H9 (cell line): ENCODE results near the gene SLC38A9. TPM values are rescaled to one million over a fixed set of nuclear protein-coding genes. Genes with fewer than 3 reads are reported as not detected.

Experiments
- DNase-seq: peaks from one replicate; pipeline ENCODE4 v3.0.0-alpha.2; 2017
- H2AFZ ChIP-seq: one replicate; pipeline ENCODE4 v1.6.1; 2013; ENCODE audit warnings: mild to moderate bottlenecking, low read length, control low read depth, moderate library complexity
- H2AK5ac ChIP-seq: 2 replicates; pipeline ENCODE4 v1.6.1; 2013; ENCODE audit warnings: low read length, control low read depth, mixed read lengths; ENCODE audit not compliant: insufficient read length
- H2BK120ac ChIP-seq: one replicate; pipeline ENCODE4 v1.6.1; 2013; ENCODE audit warnings: low read depth, mild to moderate bottlenecking, low read length, control low read depth, inconsistent platforms; ENCODE audit not compliant: poor library complexity, severe bottlenecking
- H2BK12ac ChIP-seq: 2 replicates; pipeline ENCODE4 v1.6.1; 2013; ENCODE audit warnings: low read length, control low read depth, mixed read lengths, low read depth; ENCODE audit not compliant: insufficient read length
- H2BK15ac ChIP-seq: 2 replicates; pipeline ENCODE4 v1.6.1; 2013; ENCODE audit warnings: low read depth, low read length, control low read depth
- H2BK20ac ChIP-seq: one replicate; pipeline ENCODE4 v1.6.1; 2013; ENCODE audit warnings: low read depth, mild to moderate bottlenecking, low read length, control low read depth, inconsistent platforms; ENCODE audit not compliant: poor library complexity, severe bottlenecking
- H2BK5ac ChIP-seq: 2 replicates; pipeline ENCODE4 v1.6.1; 2013; ENCODE audit warnings: low read length, control low read depth, mixed read lengths; ENCODE audit not compliant: insufficient read length
- H3K14ac ChIP-seq: 2 replicates; pipeline ENCODE4 v1.6.1; 2013; ENCODE audit warnings: low read length, control low read depth; ENCODE audit not compliant: insufficient read depth
- H3K18ac ChIP-seq: 2 replicates; pipeline ENCODE4 v1.6.1; 2013; ENCODE audit warnings: low read depth, mild to moderate bottlenecking, mixed read lengths, low read length, control low read depth; ENCODE audit not compliant: insufficient read length
- H3K23ac ChIP-seq: 2 replicates; pipeline ENCODE4 v1.6.1; 2013; ENCODE audit warnings: low read length, control low read depth, mixed read lengths, low read depth; ENCODE audit not compliant: insufficient read length
- H3K23me2 ChIP-seq: 2 replicates; pipeline ENCODE4 v1.6.1; 2013; ENCODE audit warnings: low read depth, mild to moderate bottlenecking, mixed read lengths, low read length, control low read depth; ENCODE audit not compliant: insufficient read length, poor library complexity, severe bottlenecking
- H3K27ac ChIP-seq: 2 replicates; pipeline ENCODE4 v1.5.1; 2013; ENCODE audit warnings: low read length, control low read depth, mixed read lengths, low read depth; ENCODE audit not compliant: insufficient read length
- H3K27me3 ChIP-seq: 2 replicates; pipeline ENCODE4 v1.6.1; 2013; ENCODE audit warnings: low read length, control low read depth, inconsistent platforms; ENCODE audit not compliant: insufficient read depth
- H3K4ac ChIP-seq: 2 replicates; pipeline ENCODE4 v1.6.1; 2013; ENCODE audit warnings: low read depth, mild to moderate bottlenecking, control low read depth, inconsistent platforms, low read length, moderate library complexity
- H3K4me1 ChIP-seq: 2 replicates; pipeline ENCODE4 v1.6.1; 2013; ENCODE audit warnings: low read length, control low read depth, inconsistent platforms; ENCODE audit not compliant: insufficient read depth
- H3K4me2 ChIP-seq: 2 replicates; pipeline ENCODE4 v1.6.1; 2013; ENCODE audit warnings: low read length, control low read depth, mixed read lengths; ENCODE audit not compliant: insufficient read length, insufficient read depth
- H3K56ac ChIP-seq: 2 replicates; pipeline ENCODE4 v1.6.1; 2013; ENCODE audit warnings: low read depth, mild to moderate bottlenecking, mixed read lengths, low read length, control low read depth; ENCODE audit not compliant: insufficient read length
- H3K79me1 ChIP-seq: 2 replicates; pipeline ENCODE4 v1.6.1; 2013; ENCODE audit warnings: low read depth, mild to moderate bottlenecking, moderate library complexity, low read length, control low read depth, inconsistent platforms; ENCODE audit not compliant: insufficient read depth, poor library complexity, severe bottlenecking
- H3K79me2 ChIP-seq: 2 replicates; pipeline ENCODE4 v1.6.1; 2013; ENCODE audit warnings: low read length, control low read depth, inconsistent platforms; ENCODE audit not compliant: insufficient read depth
- H3K9ac ChIP-seq: 2 replicates; pipeline ENCODE4 v1.6.1; 2013; ENCODE audit warnings: low read length, control low read depth, mixed read lengths; ENCODE audit not compliant: insufficient read length; ENCODE audit errors: extremely low read depth
- H3K9me3 ChIP-seq: one replicate; pipeline ENCODE4 v1.6.1; 2013; ENCODE audit warnings: low read depth, low read length, inconsistent platforms; ENCODE audit not compliant: control insufficient read depth
- H3T11ph ChIP-seq: one replicate; pipeline ENCODE4 v1.6.1; 2013; ENCODE audit warnings: mild to moderate bottlenecking, low read length, control low read depth, inconsistent platforms
- H4K20me1 ChIP-seq: one replicate; pipeline ENCODE4 v1.6.1; 2013; ENCODE audit not compliant: control insufficient read depth, insufficient read length, insufficient read depth
- H4K5ac ChIP-seq: 2 replicates; pipeline ENCODE4 v1.6.1; 2013; ENCODE audit warnings: low read depth, mild to moderate bottlenecking, mixed read lengths, low read length, control low read depth; ENCODE audit not compliant: insufficient read length
- H4K8ac ChIP-seq: replicated peaks from 2 replicates; pipeline ENCODE4 v1.6.1; 2013; ENCODE audit warnings: low read length, control low read depth, mixed read lengths, low read depth; ENCODE audit not compliant: insufficient read length
- H4K91ac ChIP-seq: 2 replicates; pipeline ENCODE4 v1.6.1; 2013; ENCODE audit warnings: low read depth, mild to moderate bottlenecking, moderate library complexity, mixed read lengths, low read length, control low read depth; ENCODE audit not compliant: insufficient read length
- H3K27ac Mint-ChIP-seq, 3 experiments: 2 replicates in 2 of 3; 3 replicates in 1 of 3; pipeline ENCODE4 v1.8.0; 2020 to 2021; ENCODE audit warnings: mixed read lengths in 3 of 3, mild to moderate bottlenecking in 1 of 3, moderate library complexity in 1 of 3
- H3K27me3 Mint-ChIP-seq: 2 replicates; pipeline ENCODE4 v1.8.0; 2021; ENCODE audit warnings: low read depth, mild to moderate bottlenecking, moderate library complexity, mixed read lengths
- H3K36me3 Mint-ChIP-seq, 3 experiments: 2 replicates in 2 of 3; 3 replicates in 1 of 3; pipeline ENCODE4 v1.8.0; 2020 to 2021; ENCODE audit warnings: low read depth in 3 of 3, mixed read lengths in 3 of 3; ENCODE audit not compliant: insufficient read depth in 1 of 3
- H3K4me1 Mint-ChIP-seq, 2 experiments: 2 replicates each; pipeline ENCODE4 v1.8.0; 2020; ENCODE audit warnings: mixed read lengths in 2 of 2
- H3K4me3 Mint-ChIP-seq, 2 experiments: 2 replicates in 1 of 2; 3 replicates in 1 of 2; pipeline ENCODE4 v1.8.0; 2020 to 2021; ENCODE audit warnings: mild to moderate bottlenecking in 2 of 2, mixed read lengths in 2 of 2, moderate library complexity in 1 of 2
- H3K9me3 Mint-ChIP-seq, 2 experiments: 2 replicates in 1 of 2; 3 replicates in 1 of 2; pipeline ENCODE4 v1.8.0; 2020; ENCODE audit warnings: mild to moderate bottlenecking in 2 of 2, mixed read lengths in 2 of 2, moderate library complexity in 1 of 2
- WGBS: extraction: QIAGEN DNeasy Blood & Tissue Kit; methylation state at CpG from one replicate; pipeline ENCODE4 v1.1.7; 2013; ENCODE audit warnings: missing lambda C conversion rate, low lambda C conversion rate, mixed read lengths; ENCODE audit not compliant: insufficient read length; ENCODE audit errors: extremely low coverage; 5-methylcytosine and 5-hydroxymethylcytosine counted together
- total RNA-seq: library from RNA; stranded (reverse); gene quantifications from 2 replicates; pipeline ENCODE4 v1.2.1, GENCODE V29; 2021
- TF ChIP-seq, protein P1 (sequence below): fragments of 200-600 bp; sonication (generic); conservative IDR thresholded peaks from 3 replicates; pipeline ENCODE4 v1.8.0; 2021; ENCODE audit warnings: antibody characterized with exemption, mild to moderate bottlenecking

Gene SLC38A9
- total RNA-seq, 1 experiment from 2014 or later, result 48.5 TPM

DNA sequence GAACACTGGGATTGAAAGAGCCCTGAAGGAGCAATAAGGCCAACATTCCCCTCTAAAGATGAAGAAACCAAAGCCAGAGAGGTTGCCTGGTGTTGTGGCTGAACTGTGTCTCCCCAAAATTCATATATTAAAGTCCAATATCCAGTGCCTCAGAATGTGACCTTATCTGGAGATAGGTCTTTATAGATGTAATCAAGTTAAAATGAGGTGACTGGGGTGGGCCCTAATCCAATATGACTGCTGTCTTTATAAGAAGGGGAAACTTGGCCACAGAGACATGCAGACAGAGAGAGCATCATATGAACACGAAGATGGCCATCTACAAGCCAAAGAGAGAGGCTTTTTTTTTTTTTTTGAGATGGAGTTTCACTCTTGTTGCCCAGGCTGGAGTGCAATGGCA lies 110.5 kb downstream of the SLC38A9 start:
- H3K27ac Mint-ChIP-seq, result peak overlapping the region in 2 of 3 experiments; percentile 44 to 51; a peak in 1 of 7 replicates
- no peaks in the 10 kb centered on the region for H3K79me1 ChIP-seq
- no peaks in the 10 kb centered on the region for H3K79me2 ChIP-seq
- peaks cover 6% of the 10 kb centered on the region; the same call in 1 of the 2 replicates for H3K4me1 ChIP-seq
- no peak overlapping the region for H3K9ac ChIP-seq
- H3K9me3 ChIP-seq, result no peaks in the 10 kb centered on the region
- no peak overlapping the region for H3K56ac ChIP-seq
- no peak for DNase-seq
- no peaks in the 10 kb centered on the region for H3K27me3 ChIP-seq
- no peak overlapping the region for H2BK120ac ChIP-seq
- no CpG with 5 or more reads among the region's 1 CpG for WGBS
- H3K23me2 ChIP-seq, result no peaks in the 10 kb centered on the region
- peaks cover 40 to 41% of the 10 kb centered on the region in 2 experiments for H3K4me1 Mint-ChIP-seq
- no peak overlapping the region for H4K8ac ChIP-seq
- no peak overlapping the region for H3K4me2 ChIP-seq
- H3K27ac ChIP-seq, result no peak overlapping the region
- H2BK15ac ChIP-seq, result no peak overlapping the region
- no peak overlapping the region for H3K18ac ChIP-seq
- H3T11ph ChIP-seq, result no peak overlapping the region
- H3K27me3 Mint-ChIP-seq, result no peaks in the 10 kb centered on the region
- no peak overlapping the region for H2BK5ac ChIP-seq
- H3K36me3 Mint-ChIP-seq, result no peaks in the 10 kb centered on the region
- H4K91ac ChIP-seq, result no peak overlapping the region
- H3K14ac ChIP-seq, result no peak overlapping the region
- H3K4me3 Mint-ChIP-seq, result no peak overlapping the region
- H3K23ac ChIP-seq, result no peak overlapping the region
- TF ChIP-seq, protein P1, sequence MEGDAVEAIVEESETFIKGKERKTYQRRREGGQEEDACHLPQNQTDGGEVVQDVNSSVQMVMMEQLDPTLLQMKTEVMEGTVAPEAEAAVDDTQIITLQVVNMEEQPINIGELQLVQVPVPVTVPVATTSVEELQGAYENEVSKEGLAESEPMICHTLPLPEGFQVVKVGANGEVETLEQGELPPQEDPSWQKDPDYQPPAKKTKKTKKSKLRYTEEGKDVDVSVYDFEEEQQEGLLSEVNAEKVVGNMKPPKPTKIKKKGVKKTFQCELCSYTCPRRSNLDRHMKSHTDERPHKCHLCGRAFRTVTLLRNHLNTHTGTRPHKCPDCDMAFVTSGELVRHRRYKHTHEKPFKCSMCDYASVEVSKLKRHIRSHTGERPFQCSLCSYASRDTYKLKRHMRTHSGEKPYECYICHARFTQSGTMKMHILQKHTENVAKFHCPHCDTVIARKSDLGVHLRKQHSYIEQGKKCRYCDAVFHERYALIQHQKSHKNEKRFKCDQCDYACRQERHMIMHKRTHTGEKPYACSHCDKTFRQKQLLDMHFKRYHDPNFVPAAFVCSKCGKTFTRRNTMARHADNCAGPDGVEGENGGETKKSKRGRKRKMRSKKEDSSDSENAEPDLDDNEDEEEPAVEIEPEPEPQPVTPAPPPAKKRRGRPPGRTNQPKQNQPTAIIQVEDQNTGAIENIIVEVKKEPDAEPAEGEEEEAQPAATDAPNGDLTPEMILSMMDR, result no peak
- no peaks in the 10 kb centered on the region for H3K9me3 Mint-ChIP-seq
- H4K5ac ChIP-seq, result no peak overlapping the region
- H3K4ac ChIP-seq, result no peak overlapping the region
- no peaks in the 10 kb centered on the region for H4K20me1 ChIP-seq
- no peak overlapping the region for H2AFZ ChIP-seq
- no peak overlapping the region for H2AK5ac ChIP-seq
- no peak overlapping the region for H2BK12ac ChIP-seq
- no peak overlapping the region for H2BK20ac ChIP-seq
